H9 (cell line): ENCODE data around the gene EMC8. TPM values are rescaled to one million over a fixed set of nuclear protein-coding genes. Genes with fewer than 3 reads are reported as not detected.

Experiments used
- DNase-seq: peaks from one replicate; pipeline ENCODE4 v3.0.0-alpha.2; 2017
- H2AFZ ChIP-seq: one replicate; pipeline ENCODE4 v1.6.1; 2013; ENCODE audit warnings: mild to moderate bottlenecking, low read length, control low read depth, moderate library complexity
- H2AK5ac ChIP-seq: 2 replicates; pipeline ENCODE4 v1.6.1; 2013; ENCODE audit warnings: low read length, control low read depth, mixed read lengths; ENCODE audit not compliant: insufficient read length
- H2BK120ac ChIP-seq: one replicate; pipeline ENCODE4 v1.6.1; 2013; ENCODE audit warnings: low read depth, mild to moderate bottlenecking, low read length, control low read depth, inconsistent platforms; ENCODE audit not compliant: poor library complexity, severe bottlenecking
- H2BK12ac ChIP-seq: 2 replicates; pipeline ENCODE4 v1.6.1; 2013; ENCODE audit warnings: low read length, control low read depth, mixed read lengths, low read depth; ENCODE audit not compliant: insufficient read length
- H2BK15ac ChIP-seq: 2 replicates; pipeline ENCODE4 v1.6.1; 2013; ENCODE audit warnings: low read depth, low read length, control low read depth
- H2BK20ac ChIP-seq: one replicate; pipeline ENCODE4 v1.6.1; 2013; ENCODE audit warnings: low read depth, mild to moderate bottlenecking, low read length, control low read depth, inconsistent platforms; ENCODE audit not compliant: poor library complexity, severe bottlenecking
- H2BK5ac ChIP-seq: 2 replicates; pipeline ENCODE4 v1.6.1; 2013; ENCODE audit warnings: low read length, control low read depth, mixed read lengths; ENCODE audit not compliant: insufficient read length
- H3K14ac ChIP-seq: 2 replicates; pipeline ENCODE4 v1.6.1; 2013; ENCODE audit warnings: low read length, control low read depth; ENCODE audit not compliant: insufficient read depth
- H3K18ac ChIP-seq: 2 replicates; pipeline ENCODE4 v1.6.1; 2013; ENCODE audit warnings: low read depth, mild to moderate bottlenecking, mixed read lengths, low read length, control low read depth; ENCODE audit not compliant: insufficient read length
- H3K23ac ChIP-seq: 2 replicates; pipeline ENCODE4 v1.6.1; 2013; ENCODE audit warnings: low read length, control low read depth, mixed read lengths, low read depth; ENCODE audit not compliant: insufficient read length
- H3K23me2 ChIP-seq: 2 replicates; pipeline ENCODE4 v1.6.1; 2013; ENCODE audit warnings: low read depth, mild to moderate bottlenecking, mixed read lengths, low read length, control low read depth; ENCODE audit not compliant: insufficient read length, poor library complexity, severe bottlenecking
- H3K27ac ChIP-seq: 2 replicates; pipeline ENCODE4 v1.5.1; 2013; ENCODE audit warnings: low read length, control low read depth, mixed read lengths, low read depth; ENCODE audit not compliant: insufficient read length
- H3K27me3 ChIP-seq: 2 replicates; pipeline ENCODE4 v1.6.1; 2013; ENCODE audit warnings: low read length, control low read depth, inconsistent platforms; ENCODE audit not compliant: insufficient read depth
- H3K4ac ChIP-seq: 2 replicates; pipeline ENCODE4 v1.6.1; 2013; ENCODE audit warnings: low read depth, mild to moderate bottlenecking, control low read depth, inconsistent platforms, low read length, moderate library complexity
- H3K4me1 ChIP-seq: 2 replicates; pipeline ENCODE4 v1.6.1; 2013; ENCODE audit warnings: low read length, control low read depth, inconsistent platforms; ENCODE audit not compliant: insufficient read depth
- H3K4me2 ChIP-seq: 2 replicates; pipeline ENCODE4 v1.6.1; 2013; ENCODE audit warnings: low read length, control low read depth, mixed read lengths; ENCODE audit not compliant: insufficient read length, insufficient read depth
- H3K56ac ChIP-seq: 2 replicates; pipeline ENCODE4 v1.6.1; 2013; ENCODE audit warnings: low read depth, mild to moderate bottlenecking, mixed read lengths, low read length, control low read depth; ENCODE audit not compliant: insufficient read length
- H3K79me1 ChIP-seq: 2 replicates; pipeline ENCODE4 v1.6.1; 2013; ENCODE audit warnings: low read depth, mild to moderate bottlenecking, moderate library complexity, low read length, control low read depth, inconsistent platforms; ENCODE audit not compliant: insufficient read depth, poor library complexity, severe bottlenecking
- H3K79me2 ChIP-seq: 2 replicates; pipeline ENCODE4 v1.6.1; 2013; ENCODE audit warnings: low read length, control low read depth, inconsistent platforms; ENCODE audit not compliant: insufficient read depth
- H3K9ac ChIP-seq: 2 replicates; pipeline ENCODE4 v1.6.1; 2013; ENCODE audit warnings: low read length, control low read depth, mixed read lengths; ENCODE audit not compliant: insufficient read length; ENCODE audit errors: extremely low read depth
- H3K9me3 ChIP-seq: one replicate; pipeline ENCODE4 v1.6.1; 2013; ENCODE audit warnings: low read depth, low read length, inconsistent platforms; ENCODE audit not compliant: control insufficient read depth
- H3T11ph ChIP-seq: one replicate; pipeline ENCODE4 v1.6.1; 2013; ENCODE audit warnings: mild to moderate bottlenecking, low read length, control low read depth, inconsistent platforms
- H4K20me1 ChIP-seq: one replicate; pipeline ENCODE4 v1.6.1; 2013; ENCODE audit not compliant: control insufficient read depth, insufficient read length, insufficient read depth
- H4K5ac ChIP-seq: 2 replicates; pipeline ENCODE4 v1.6.1; 2013; ENCODE audit warnings: low read depth, mild to moderate bottlenecking, mixed read lengths, low read length, control low read depth; ENCODE audit not compliant: insufficient read length
- H4K8ac ChIP-seq: replicated peaks from 2 replicates; pipeline ENCODE4 v1.6.1; 2013; ENCODE audit warnings: low read length, control low read depth, mixed read lengths, low read depth; ENCODE audit not compliant: insufficient read length
- H4K91ac ChIP-seq: 2 replicates; pipeline ENCODE4 v1.6.1; 2013; ENCODE audit warnings: low read depth, mild to moderate bottlenecking, moderate library complexity, mixed read lengths, low read length, control low read depth; ENCODE audit not compliant: insufficient read length
- H3K27ac Mint-ChIP-seq, 3 experiments: 2 replicates in 2 of 3; 3 replicates in 1 of 3; pipeline ENCODE4 v1.8.0; 2020 to 2021; ENCODE audit warnings: mixed read lengths in 3 of 3, mild to moderate bottlenecking in 1 of 3, moderate library complexity in 1 of 3
- H3K27me3 Mint-ChIP-seq: 2 replicates; pipeline ENCODE4 v1.8.0; 2021; ENCODE audit warnings: low read depth, mild to moderate bottlenecking, moderate library complexity, mixed read lengths
- H3K36me3 Mint-ChIP-seq, 3 experiments: 2 replicates in 2 of 3; 3 replicates in 1 of 3; pipeline ENCODE4 v1.8.0; 2020 to 2021; ENCODE audit warnings: low read depth in 3 of 3, mixed read lengths in 3 of 3; ENCODE audit not compliant: insufficient read depth in 1 of 3
- H3K4me1 Mint-ChIP-seq, 2 experiments: 2 replicates each; pipeline ENCODE4 v1.8.0; 2020; ENCODE audit warnings: mixed read lengths in 2 of 2
- H3K4me3 Mint-ChIP-seq, 2 experiments: 2 replicates in 1 of 2; 3 replicates in 1 of 2; pipeline ENCODE4 v1.8.0; 2020 to 2021; ENCODE audit warnings: mild to moderate bottlenecking in 2 of 2, mixed read lengths in 2 of 2, moderate library complexity in 1 of 2
- H3K9me3 Mint-ChIP-seq, 2 experiments: 2 replicates in 1 of 2; 3 replicates in 1 of 2; pipeline ENCODE4 v1.8.0; 2020; ENCODE audit warnings: mild to moderate bottlenecking in 2 of 2, mixed read lengths in 2 of 2, moderate library complexity in 1 of 2
- CTCF ChIP-seq: fragments of 200-600 bp; sonication (generic); conservative IDR thresholded peaks from 3 replicates; pipeline ENCODE4 v1.8.0; 2021; ENCODE audit warnings: antibody characterized with exemption, mild to moderate bottlenecking
- WGBS: extraction: QIAGEN DNeasy Blood & Tissue Kit; methylation state at CpG from one replicate; pipeline ENCODE4 v1.1.7; 2013; ENCODE audit warnings: missing lambda C conversion rate, low lambda C conversion rate, mixed read lengths; ENCODE audit not compliant: insufficient read length; ENCODE audit errors: extremely low coverage; 5-methylcytosine and 5-hydroxymethylcytosine counted together
- total RNA-seq: library from RNA; stranded (reverse); gene quantifications from 2 replicates; pipeline ENCODE4 v1.2.1, GENCODE V29; 2021

Gene EMC8
- total RNA-seq, 1 experiment from 2014 or later: 52.3 TPM

- H3K79me1 ChIP-seq: no peaks in the 10 kb centered on the region
- H3K4ac ChIP-seq: no peak overlapping the region
- no peak overlapping the region for H3K27ac ChIP-seq
- no peak overlapping the region for H2AK5ac ChIP-seq
- H3K18ac ChIP-seq: no peak overlapping the region
- no peak overlapping the region for H4K8ac ChIP-seq
- H3K9me3 ChIP-seq: no peaks in the 10 kb centered on the region
- no CpG with 5 or more reads among the region's 5 CpGs for WGBS
- Mint-ChIP-seq H3K9me3 (no peaks in the 10 kb centered on the region; a peak in 1 of 5 replicates), H3K27me3 (peaks cover 3% of the 10 kb centered on the region; the same call in 1 of the 2 replicates), H3K4me3 (no peak overlapping the region), H3K27ac (no peak overlapping the region), H3K36me3 (no peaks in the 10 kb centered on the region), H3K4me1 (peaks cover 22 to 31% of the 10 kb centered on the region in 2 experiments)
- H3K56ac ChIP-seq: no peak overlapping the region
- no peak overlapping the region for H3K23ac ChIP-seq
- no peaks in the 10 kb centered on the region for H4K20me1 ChIP-seq
- no peak for TF ChIP-seq CTCF
- H3K4me2 ChIP-seq: no peak overlapping the region
- H3K79me2 ChIP-seq: no peaks in the 10 kb centered on the region
- H3K23me2 ChIP-seq: no peaks in the 10 kb centered on the region
- H3T11ph ChIP-seq: no peak overlapping the region
- H3K27me3 ChIP-seq: no peaks in the 10 kb centered on the region
- H2AFZ ChIP-seq: no peak overlapping the region
- H3K14ac ChIP-seq: no peak overlapping the region
- H2BK5ac ChIP-seq: no peak overlapping the region
- no peak overlapping the region for H3K9ac ChIP-seq
- no peak for DNase-seq
- H2BK12ac ChIP-seq: no peak overlapping the region
- no peak overlapping the region for H2BK120ac ChIP-seq
- H4K5ac ChIP-seq: no peak overlapping the region
- H4K91ac ChIP-seq: no peak overlapping the region
- no peak overlapping the region for H2BK20ac ChIP-seq
- H3K4me1 ChIP-seq: no peaks in the 10 kb centered on the region; the same call in 1 of the 2 replicates
- no peak overlapping the region for H2BK15ac ChIP-seq
Observed at GRCh38 chr16:85731179-85731578, 68.2 kb downstream of the EMC8 start.
